ENCODE data around the gene DOCK1.

Gene DOCK1

GRCh38 chr10:126945351-126946030, 40.3 kb downstream of the DOCK1 start:
- no peak for DNase-seq
- no peaks in the 10 kb centered on the region for H3K36me3 ChIP-seq
- no peaks in the 10 kb centered on the region for H3K27me3 ChIP-seq (ENCODE audit: insufficient read depth, low read depth, severe bottlenecking)
- H3K4me3 ChIP-seq (ENCODE audit: low read depth, low read length), result no peak overlapping the region
- peaks cover 10% of the 10 kb centered on the region for H3K9me3 ChIP-seq (ENCODE audit: severe bottlenecking)
- H3K27ac ChIP-seq, result no peak overlapping the region
- TF ChIP-seq CTCF (IDR thresholded peaks at IDR 0.05; ENCODE audit: low read depth, low read length), result no peak

GRCh38 chr10:126946746-126947145, 41.5 kb downstream of the DOCK1 start:
- no peaks in the 10 kb centered on the region for H3K36me3 ChIP-seq
- TF ChIP-seq CTCF (IDR thresholded peaks at IDR 0.05; ENCODE audit: low read depth, low read length), result no peak
- no peaks in the 10 kb centered on the region for H3K27me3 ChIP-seq (ENCODE audit: insufficient read depth, low read depth, severe bottlenecking)
- H3K9me3 ChIP-seq (ENCODE audit: severe bottlenecking), result peaks cover 21% of the 10 kb centered on the region
- H3K27ac ChIP-seq, result no peak overlapping the region
- no peak for DNase-seq
- H3K4me3 ChIP-seq (ENCODE audit: low read depth, low read length), result no peak overlapping the region

GRCh38 chr10:126948355-126949160, 43.3 kb downstream of the DOCK1 start:
- Histone ChIP-seq H3K36me3 (no peaks in the 10 kb centered on the region), H3K4me3 (ENCODE audit: low read depth, low read length) (no peak overlapping the region), H3K27me3 (ENCODE audit: insufficient read depth, low read depth, severe bottlenecking) (no peaks in the 10 kb centered on the region), H3K9me3 (ENCODE audit: severe bottlenecking) (peaks cover 28% of the 10 kb centered on the region), H3K27ac (no peak overlapping the region)
- DNase-seq, result no peak
- no peak for TF ChIP-seq CTCF (IDR thresholded peaks at IDR 0.05; ENCODE audit: low read depth, low read length)

GRCh38 chr10:126949161-126949503, 43.9 kb downstream of the DOCK1 start:
- no peaks in the 10 kb centered on the region for H3K27me3 ChIP-seq (ENCODE audit: insufficient read depth, low read depth, severe bottlenecking)
- DNase-seq, result no peak
- H3K36me3 ChIP-seq, result no peaks in the 10 kb centered on the region
- no peak for TF ChIP-seq CTCF (IDR thresholded peaks at IDR 0.05; ENCODE audit: low read depth, low read length)
- peaks cover 28% of the 10 kb centered on the region for H3K9me3 ChIP-seq (ENCODE audit: severe bottlenecking)
- H3K4me3 ChIP-seq (ENCODE audit: low read depth, low read length), result no peak overlapping the region
- no peak overlapping the region for H3K27ac ChIP-seq

- Histone ChIP-seq H3K4me3 (ENCODE audit: low read depth, low read length) (no peak overlapping the region), H3K36me3 (no peaks in the 10 kb centered on the region), H3K27ac (no peak overlapping the region), H3K27me3 (ENCODE audit: insufficient read depth, low read depth, severe bottlenecking) (no peaks in the 10 kb centered on the region), H3K9me3 (ENCODE audit: severe bottlenecking) (peaks cover 28% of the 10 kb centered on the region)
- no peak for DNase-seq
- no peak for TF ChIP-seq CTCF (IDR thresholded peaks at IDR 0.05; ENCODE audit: low read depth, low read length)
These were observed 45.3 kb downstream of the DOCK1 start for GRCh38 chr10:126950401-126951105.

Measured in WERI-Rb-1 (cell line).